NT2/D1 (cell line): ENCODE measurements around the gene BANP.
"Not testable (repeated sequence)": the region's sequence is repeated elsewhere in the genome, so short reads cannot be mapped to it uniquely, and the experiment has no call there.

Experiments used
- SUZ12 ChIP-seq: IDR thresholded peaks from 2 replicates; pipeline ENCODE4 v1.6.1; 2011; ENCODE audit not compliant: insufficient read length, insufficient read depth; ENCODE audit errors: extremely low read depth
- YY1 ChIP-seq: IDR thresholded peaks from 2 replicates; pipeline ENCODE4 v1.6.1; 2011; ENCODE audit not compliant: insufficient read length, insufficient read depth
- ZNF274 ChIP-seq: IDR thresholded peaks from 2 replicates; pipeline ENCODE4 v1.6.1; 2011; ENCODE audit warnings: mild to moderate bottlenecking, low read depth, low read length

- not testable (repeated sequence) for TF ChIP-seq ZNF274, SUZ12, YY1
Observed at GRCh38 chr16:88089071-88089470, 137.8 kb downstream of the BANP start.
